Hematopoietic multipotent progenitor cell treated with erythropoietin and hydrocortisone succinate and interleukin-3 and kit ligand, for 6 days (in vitro differentiated cells): Measurements from ENCODE around the gene GABRD.

Experiments used
- DNase-seq: peaks from one replicate; pipeline ENCODE4 v3.0.0-alpha.2; 2015

GABRD gene

DNA sequence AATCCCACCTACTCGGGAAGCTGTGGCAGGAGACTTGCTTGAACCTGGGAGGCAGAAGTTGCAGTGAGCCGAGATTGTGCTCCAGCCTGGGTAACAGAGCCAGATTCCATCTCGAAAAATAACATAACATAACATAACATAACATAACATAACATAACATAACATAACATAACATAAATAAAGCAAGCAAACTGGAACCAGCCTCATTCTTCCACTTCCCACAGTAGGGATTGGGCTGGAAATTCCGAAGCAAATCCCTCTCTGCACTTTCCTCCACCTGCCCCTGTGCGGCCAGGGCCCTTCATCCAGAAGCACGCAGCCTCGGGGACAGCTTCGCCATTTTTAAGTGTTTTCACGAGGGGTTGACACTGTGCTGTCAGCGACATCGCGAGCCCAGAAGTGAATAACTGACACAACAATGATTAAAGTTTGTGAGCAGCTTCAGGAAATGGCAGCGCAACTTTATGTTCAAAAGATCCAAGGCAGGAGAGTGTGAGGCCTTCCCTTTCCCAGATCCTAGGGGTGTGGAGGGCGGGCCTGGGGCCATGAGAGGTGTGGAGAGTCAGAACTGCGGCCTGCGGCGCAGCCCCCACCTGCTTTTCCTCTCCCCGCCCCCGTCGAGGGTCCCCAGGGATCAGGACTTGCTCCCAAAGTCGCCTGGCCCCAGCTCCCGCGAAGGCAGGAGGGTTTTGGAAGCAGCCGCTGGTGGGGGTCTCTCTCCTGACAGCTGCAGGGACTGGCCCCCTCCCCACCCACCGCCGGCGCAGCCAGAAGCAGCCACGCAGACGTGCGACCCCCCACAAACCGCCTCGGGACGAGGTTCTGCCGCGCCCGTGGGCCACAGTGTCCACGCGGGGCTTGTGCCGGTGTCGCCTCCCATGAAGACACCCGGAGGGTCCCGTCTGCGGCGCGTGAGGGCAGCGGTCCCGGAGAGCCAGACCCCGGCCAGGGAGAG, 651 bp upstream of the GABRD start:
- DNase-seq = peak; percentile 24

DNA sequence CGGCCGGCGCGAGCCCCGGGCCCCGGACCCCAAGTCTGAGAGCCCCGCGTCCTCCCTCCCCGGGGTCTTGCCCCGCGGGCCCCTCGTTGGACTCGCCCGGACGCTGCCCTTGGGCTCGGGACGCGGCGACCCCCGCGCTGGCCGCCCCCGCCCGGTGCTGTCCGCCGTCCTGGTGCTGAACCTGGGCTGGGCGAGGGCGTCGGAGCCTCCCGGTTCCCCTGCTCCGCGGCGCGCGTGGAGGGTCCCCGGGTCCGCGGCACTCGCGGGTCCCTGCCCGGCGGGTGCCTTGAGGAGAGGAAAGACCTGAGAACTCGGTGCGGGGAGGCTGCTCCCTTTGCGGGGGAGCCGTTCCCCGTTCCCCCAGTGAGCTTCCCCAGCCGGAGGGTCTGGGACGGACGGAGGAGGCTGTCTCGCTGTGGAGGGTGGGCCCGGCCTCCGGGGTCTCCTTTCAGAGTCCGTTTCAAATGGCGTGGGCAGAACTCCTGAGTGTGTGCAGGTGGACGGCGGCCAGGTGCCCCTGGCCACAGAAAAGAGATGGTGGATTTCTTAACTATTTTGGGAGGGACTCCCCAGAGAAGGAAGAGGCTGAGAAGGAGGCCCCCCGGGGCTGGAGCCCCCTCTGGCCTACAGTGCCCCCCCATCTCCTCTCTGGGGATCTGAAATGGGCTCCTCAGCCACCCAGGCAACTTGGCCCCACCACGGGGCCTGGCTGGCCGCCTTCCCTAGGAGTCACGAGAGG, 595 bp downstream of the GABRD start:
- peak; percentile 11 for DNase-seq

DNA sequence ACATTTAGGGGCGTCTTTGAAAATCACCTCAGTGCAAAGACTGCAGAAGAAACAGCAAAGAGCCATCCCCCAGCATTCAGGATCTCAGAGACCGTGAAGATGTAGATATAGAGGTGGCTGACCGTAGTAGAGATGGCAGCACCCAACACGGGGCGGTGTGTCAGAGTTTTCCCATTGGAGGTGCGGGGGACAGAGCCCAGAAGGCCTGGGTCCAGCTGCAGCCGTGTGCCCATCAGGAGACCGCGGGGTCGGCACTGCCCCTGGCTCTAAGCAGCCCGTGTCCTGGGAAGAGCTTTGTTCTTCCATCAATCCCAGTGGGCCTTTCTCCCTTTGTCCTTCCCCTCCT, 1.1 kb downstream of the GABRD start:
- DNase-seq = peak; percentile 9

DNA sequence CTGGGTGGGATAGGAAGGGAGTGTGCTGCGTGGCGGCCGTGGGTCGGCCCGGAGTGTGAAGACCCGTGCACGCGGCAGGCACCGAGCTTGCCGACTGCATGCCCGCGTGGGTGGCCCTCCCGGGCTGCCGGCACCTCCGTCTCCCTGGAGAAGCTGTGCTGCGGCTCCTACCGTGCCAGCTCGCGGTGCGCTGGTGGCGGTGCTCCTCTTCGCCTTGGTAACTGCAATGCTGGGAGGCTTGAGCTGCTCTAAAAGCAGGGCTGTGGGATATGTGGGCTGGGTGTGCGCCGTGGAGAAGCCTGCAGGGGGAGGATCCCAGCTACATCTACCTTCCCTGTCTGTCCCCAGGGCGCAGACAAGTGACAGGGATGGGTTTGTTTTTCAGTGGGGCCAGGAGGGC, 2.4 kb downstream of the GABRD start:
- no peak for DNase-seq

DNA sequence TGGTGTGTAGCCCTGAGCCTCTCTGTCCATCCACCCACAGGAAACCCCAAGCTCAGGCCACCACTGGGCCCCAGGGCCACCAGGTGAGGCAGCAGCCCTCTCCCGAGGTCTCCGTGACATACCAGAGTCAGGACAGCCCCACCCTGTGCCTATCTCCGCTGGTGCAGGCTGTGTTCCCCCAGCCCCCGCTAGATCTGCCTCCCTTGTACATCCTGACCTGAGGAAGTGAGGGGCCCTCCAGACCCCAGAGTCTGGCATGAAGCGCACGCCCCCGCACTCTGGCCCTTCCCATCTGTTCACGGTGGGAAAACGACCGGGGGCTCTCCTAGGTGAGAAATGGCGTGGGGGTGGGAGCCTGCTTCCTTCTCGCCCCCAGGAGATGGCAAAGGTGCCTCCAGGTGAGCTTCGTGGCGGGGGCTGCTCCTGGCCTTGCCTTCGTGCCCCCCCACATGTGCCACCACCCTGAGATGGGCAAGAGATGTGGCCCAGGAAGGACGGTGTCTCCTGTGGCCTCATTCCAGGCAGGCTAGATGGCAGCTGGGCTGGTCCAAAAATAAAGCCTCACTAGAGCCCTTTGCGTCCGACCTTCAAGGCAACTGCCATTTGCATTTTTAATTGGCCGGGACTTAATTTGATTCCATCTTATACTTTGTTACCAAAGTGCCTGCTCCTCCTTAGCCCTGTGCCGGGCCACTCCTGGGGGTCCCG, 3.1 kb downstream of the GABRD start:
- no peak for DNase-seq

DNA sequence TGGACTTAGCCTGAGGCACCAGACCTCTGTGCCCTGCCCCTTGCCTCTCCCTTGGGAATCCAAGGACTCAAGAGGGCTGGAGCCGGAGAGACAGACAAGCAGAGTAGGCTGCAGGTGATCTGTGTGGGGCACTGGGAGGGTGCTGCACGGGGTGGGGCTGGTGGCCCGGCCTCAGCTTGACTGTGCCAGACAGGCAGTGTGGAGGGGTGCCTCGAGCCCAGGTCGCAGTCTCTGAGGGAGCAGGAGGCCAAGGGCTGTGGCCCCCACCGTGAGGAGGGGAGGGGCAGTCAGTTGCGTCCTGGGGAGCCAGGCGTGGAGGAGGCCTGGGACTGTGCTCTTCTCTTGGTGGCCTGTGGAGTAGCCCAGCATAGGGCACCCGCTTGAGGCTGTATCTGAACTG, 4.0 kb downstream of the GABRD start:
- DNase-seq = no peak

DNA sequence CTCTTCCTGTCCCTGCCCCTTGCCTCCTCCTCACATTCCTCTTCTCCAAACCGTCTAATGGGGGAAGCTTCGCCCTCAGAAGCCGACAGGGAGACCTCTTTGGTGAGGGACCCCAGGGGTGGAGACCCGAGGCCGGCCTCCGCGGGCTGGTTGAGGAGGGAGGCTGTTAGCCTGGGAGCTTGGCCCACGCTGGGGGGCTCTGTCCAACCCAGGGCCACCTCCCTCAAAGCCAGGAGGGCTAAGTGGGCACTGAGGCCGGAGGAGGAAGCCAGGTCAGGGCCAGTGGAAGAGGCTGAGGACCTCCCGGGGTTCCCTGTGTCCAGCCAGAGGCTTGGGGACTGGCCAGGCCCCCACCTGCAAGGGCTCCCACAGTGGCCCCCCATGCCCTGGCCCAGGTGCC, 5.3 kb downstream of the GABRD start:
- DNase-seq = no peak

DNA sequence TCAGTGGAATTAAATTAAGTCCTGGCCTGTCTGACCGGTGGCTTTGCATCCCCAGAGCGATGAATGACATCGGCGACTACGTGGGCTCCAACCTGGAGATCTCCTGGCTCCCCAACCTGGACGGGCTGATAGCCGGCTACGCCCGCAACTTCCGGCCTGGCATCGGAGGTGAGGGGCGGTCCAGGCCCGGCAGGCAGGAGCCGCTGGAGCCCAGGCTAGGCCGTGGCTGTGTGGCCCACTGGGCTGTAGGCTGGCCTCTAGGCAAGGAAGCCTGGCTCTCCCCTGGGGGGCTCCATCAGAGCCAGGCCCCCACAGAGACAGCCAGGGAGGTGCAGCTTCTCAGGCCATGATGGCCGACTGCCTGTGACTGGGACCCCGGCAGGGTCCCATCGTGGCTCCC, 5.7 kb downstream of the GABRD start:
- no peak for DNase-seq

DNA sequence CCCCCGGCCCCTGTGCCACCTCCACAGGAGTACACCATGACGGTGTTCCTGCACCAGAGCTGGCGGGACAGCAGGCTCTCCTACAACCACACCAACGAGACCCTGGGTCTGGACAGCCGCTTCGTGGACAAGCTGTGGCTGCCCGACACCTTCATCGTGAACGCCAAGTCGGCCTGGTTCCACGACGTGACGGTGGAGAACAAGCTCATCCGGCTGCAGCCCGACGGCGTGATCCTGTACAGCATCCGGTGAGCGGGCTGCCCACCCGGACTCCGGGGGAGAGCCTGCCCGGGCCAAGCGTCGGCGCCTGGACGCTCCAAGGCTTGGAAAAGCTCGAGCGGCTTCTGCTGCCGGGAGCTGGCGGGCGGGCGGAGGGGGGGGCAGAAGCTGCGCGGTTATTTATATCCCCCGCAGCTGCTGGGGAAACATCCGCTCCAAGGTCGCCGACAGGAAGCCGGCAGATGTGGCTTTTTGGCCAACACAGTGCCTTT, 6.4 kb downstream of the GABRD start:
- peak; percentile 12 for DNase-seq

DNA sequence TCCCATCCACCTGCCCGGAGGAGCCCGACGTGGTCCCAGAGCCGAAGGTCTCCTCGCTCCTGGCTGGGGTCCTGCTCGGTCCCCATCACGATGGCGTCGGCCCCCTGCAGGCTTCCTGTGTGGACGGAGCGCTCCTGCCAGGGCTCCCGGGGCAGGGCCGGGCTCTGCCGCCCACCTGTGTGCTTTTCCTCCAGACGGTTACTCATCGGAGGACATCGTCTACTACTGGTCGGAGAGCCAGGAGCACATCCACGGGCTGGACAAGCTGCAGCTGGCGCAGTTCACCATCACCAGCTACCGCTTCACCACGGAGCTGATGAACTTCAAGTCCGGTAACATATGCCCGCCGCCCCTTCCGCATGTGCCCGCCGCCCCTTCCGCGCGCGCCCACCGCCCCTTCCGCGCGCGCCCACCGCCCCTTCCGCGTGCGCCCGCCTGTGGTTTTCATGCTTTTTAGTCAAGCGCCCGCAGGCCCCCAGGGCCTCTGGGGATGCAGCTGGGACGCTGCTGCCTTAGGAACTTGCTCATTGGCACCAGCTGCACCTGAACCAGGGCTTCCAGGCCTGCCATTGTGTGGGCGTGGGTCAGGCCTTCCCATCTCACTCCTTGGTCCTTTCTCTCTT, 8.9 kb downstream of the GABRD start:
- no peak for DNase-seq

DNA sequence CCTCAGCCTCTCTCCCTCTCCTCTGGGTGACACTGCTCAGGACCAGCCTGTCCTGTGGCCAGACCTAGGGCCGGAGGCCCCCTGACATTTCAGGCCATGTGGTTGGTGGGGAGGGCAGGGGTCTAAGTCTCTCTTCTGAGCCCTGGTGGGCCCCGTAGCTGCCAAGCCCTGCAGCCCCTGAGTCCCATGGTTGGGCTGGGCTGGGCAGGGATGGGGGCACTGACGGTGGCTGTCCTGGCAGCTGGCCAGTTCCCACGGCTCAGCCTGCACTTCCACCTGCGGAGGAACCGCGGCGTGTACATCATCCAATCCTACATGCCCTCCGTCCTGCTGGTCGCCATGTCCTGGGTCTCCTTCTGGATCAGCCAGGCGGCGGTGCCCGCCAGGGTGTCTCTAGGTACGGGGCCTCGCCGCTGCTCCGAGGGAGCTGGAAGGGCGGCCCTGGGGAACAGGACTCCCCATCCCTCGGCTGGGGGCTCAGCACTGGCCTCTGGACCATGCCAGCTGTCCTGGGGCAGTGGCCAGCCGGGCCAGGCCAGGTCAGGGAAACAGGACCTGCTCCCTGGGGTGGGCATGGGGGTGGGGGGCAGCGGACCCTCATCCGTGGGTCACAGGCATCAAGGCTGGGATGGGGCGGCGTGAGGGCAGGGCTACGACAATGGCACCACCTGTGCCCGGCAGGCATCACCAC, 9.9 kb downstream of the GABRD start:
- DNase-seq = no peak

DNA sequence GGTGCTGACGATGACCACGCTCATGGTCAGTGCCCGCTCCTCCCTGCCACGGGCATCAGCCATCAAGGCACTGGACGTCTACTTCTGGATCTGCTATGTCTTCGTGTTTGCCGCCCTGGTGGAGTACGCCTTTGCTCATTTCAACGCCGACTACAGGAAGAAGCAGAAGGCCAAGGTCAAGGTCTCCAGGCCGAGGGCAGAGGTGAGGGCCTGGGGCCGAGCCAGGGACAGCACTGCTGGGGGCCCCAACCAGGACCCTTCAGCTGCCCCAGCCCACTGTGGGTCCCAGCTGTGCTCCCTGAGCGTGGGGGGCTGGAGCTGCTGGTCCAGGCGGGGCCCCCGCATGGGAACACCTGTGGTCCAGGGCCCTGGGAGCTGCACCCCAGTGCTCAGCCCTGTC, 10.4 kb downstream of the GABRD start:
- no peak for DNase-seq

DNA sequence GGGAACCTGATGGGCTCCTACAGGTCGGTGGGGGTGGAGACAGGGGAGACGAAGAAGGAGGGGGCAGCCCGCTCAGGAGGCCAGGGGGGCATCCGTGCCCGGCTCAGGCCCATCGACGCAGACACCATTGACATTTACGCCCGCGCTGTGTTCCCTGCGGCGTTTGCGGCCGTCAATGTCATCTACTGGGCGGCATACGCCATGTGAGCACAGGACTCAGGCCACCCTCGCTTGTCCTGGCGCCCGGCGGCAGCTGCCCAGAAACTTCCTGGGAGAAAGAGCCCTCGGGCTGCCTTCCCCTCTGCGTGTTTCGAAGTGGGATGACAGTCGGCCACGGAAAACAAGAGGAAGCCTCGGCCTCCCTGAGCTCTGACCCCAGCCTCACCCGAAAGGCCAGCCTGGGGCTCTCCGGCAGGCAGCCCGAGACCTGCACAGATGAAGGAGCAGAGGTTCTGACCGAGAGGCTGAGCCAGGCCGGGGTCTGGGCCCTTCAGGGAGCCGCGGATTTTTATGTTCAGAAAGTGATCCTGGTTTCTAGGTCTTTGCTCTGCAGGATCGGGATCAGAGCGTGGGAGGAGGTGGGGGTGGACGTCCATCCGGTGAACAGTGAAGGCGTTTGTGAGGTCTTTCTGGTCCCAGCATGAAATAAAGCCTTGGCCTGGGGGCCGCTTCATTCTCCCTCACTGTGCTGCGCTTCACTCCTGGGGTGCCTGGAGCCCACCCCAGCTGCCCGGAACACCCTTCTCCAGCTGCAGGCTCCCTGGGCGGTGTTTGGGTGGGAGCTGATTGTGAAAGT, 11.1 kb downstream of the GABRD start:
- DNase-seq = no peak

DNA sequence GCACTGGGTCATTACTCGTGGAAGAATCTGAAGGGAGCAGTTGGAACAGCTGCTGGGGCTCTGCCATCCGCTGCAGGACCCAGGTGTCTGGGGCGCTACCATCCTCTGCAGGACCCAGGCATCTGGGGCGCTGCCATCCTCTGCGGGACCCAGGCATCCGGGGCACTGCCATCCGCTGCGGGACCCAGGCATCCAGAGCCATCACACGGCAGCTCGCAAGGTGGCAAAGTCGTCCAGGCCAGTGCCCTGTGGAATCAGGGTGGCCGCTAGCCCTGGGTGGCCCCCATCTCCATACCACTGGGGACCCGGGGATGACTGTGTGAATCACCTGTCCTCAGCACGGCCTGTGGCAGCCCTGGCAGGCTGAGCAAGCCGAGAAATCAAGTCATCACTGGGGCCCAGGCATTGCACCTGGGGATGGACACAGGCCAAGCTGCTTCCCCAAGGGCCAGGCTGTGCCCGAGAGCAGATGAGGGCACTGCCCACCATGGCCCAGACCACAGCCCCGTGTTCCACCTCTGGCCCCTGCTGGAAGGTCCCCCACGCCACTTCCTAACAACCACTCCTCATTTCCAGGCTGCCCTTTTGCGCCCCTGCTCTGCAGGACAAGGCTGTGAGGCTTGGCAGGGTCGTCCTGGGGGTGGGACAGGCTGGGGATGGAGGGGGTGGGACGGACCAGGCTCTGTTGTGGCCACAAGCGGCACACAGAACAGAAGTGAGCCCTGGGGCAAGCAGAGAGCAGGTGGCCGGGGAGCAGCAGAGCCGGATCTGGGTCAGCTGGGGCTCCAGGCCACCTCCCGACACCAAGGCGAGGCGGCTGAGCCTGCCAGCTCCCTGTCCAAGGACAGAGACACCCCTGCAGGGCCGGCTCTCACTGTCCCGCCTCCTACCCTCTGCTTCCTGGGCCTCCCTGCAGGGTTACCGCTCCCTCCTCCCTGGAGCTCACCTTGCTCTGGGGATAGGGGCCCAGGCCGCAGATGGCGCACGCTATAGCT, 12.7 kb downstream of the GABRD start:
- DNase-seq = no peak

DNA sequence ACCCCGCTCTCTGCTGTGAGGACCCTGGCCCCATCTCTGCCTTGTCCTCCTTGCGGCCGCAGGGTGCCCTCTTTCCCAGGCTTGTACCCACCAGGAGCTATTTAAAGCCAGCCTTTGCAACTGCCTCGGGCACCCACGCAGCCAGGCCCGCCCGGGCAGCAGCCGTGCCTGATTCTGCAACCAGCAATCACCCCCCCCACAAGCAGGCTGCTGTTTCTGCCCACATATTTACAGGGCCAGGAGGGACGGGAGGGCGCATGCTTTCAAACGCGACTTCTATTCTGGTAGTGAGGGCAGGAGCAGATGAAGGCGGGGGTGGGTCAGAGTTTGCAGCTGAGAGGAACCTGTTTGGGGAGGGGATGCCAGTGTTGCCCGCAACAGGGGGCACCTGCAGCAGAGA, 13.6 kb downstream of the GABRD start:
- DNase-seq = no peak

DNA sequence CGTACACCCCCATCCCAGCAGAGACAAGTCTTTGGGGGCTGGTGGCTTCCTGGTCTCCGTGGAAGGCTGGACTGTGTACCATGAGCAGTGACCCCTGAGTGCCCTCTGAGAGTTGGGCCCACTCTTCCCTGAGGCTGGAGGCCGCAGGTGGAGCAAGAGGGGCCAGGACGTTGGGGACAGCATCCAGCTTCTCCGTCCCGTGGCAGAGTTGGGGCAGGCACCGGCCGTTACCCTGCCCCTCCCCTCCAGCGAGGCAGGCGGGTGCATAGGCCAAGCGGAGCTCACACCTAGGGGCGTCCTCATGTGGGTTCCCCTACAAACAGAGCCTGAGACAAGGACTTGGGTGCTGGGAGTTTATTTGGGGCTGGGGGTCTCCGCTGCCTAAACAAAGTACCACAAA, 14.0 kb downstream of the GABRD start:
- no peak for DNase-seq

DNA sequence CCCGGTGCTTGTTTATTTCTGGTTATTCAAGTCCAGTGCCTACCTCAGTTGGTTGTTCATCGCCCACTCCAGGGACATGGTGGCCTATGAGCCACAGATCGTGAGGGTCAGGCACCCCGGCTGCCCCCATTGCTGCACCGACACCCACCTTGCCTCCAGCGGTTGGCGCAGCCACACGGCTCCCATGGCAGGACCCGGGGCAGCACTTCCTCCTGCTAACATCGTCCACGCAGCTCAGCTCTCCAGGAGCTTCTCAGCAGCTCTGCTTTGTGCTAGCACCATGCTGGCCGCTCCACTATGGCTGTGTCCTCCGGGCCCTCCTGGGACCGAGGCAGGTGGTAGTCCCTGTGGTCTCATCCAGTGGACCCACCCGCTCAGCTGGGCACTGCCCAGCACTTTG, 17.1 kb downstream of the GABRD start:
- no peak for DNase-seq

DNA sequence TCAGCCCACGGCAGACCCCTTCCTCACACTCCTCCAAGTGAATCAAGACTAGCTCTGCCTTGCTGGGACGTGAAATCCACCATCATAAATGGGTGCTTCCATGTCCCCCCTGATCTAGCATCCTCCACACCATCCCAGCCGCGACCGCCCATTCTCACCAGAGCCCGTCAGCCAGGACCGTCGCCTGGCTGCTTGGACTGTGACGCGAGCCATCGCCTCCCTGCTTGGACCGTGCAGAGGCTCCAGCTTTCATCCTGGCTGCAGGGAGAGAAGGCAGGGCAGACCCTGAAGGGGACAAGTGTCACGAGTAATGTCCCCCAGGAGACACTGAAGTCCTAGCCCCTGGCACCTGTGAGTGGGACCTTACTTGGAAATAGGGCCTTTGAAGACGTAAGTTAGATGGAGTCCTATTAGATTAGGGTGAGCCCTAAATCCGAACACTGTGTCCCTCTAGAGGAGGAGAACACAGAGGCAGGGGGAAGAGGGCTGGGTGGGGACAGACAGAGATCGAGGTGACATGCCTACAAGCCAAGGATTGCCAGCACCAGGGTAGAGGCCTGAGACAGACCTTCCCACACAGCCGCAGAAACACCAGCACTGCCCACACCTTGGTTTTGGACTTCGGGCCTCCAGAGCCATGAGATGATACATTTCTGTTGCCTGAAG, 18.3 kb downstream of the GABRD start:
- no peak for DNase-seq

DNA sequence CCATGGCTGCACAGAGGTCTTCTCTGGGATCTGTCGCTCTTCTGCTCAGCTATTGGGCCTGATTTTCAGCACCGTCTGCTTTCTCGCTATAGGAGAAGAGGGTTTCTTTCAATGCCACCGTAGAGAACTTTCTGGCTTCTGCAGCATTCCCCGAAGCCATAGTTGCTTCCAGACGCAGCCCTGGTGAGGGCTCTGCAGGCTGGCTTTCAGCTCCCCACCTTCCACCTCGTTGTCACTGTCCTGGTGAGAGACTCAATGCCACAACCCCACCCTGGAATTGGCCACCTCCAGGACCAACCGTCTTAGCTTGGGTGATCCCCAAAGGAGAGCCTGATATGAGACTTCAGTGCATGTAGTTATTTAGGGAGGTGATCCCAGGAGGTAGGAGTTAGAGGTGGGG, 19.1 kb downstream of the GABRD start:
- no peak for DNase-seq

DNA sequence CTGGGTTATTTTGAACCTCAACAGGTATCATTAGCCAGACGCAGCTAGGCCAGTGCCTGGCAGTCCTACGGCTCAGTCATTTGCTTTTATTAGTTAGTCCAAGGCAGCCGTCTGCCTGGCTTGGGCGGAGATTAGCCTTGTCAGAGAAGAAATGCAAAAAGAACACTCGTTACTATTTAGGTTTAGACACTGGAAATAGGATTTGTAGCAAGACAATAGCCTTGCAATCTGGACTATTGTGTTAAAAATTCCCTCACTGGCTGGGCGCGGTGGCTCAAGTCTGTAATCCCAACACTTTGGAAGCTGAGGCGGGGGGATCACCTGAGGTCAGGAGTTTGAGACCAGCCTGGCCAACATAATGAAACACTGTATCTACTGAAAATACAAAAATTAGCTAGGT, 20.1 kb downstream of the GABRD start:
- DNase-seq = no peak
